Fibroblast of lung (primary cell): ENCODE measurements around the gene BPIFA2.

Experiments used
- CTCF ChIP-seq, 2 donors: IDR thresholded peaks in 1 of 2; conservative IDR thresholded peaks in 1 of 2; 1 replicate in 1 of 2; 2 replicates in 1 of 2; pipeline ENCODE4 v1.5.1; 2011 to 2012; ENCODE audit warnings: low read length in 2 of 2, control low read depth in 1 of 2, inconsistent platforms in 1 of 2, low read depth in 1 of 2, mild to moderate bottlenecking in 1 of 2
- EZH2 ChIP-seq: IDR thresholded peaks from 2 replicates; pipeline ENCODE4 v1.5.1; 2012; ENCODE audit warnings: low read length, control low read depth, mild to moderate bottlenecking; ENCODE audit errors: missing control alignments

GRCh38 chr20:33203444-33203843, 35.5 kb downstream of the BPIFA2 start:
- TF ChIP-seq CTCF (conservative IDR thresholded peaks at IDR 0.05 in 1 of 2, IDR thresholded peaks at IDR 0.05 in 1 of 2; ENCODE audit: low read depth in 1 of 2, low read length in 2 of 2) (no peak), EZH2 (no peak)
